Vagina (tissue), 2 donors: ENCODE data around the gene UTS2R. TPM values are rescaled to one million over a fixed set of nuclear protein-coding genes. Genes with fewer than 3 reads are reported as not detected.

Source experiments
- DNase-seq, 2 donors: peaks; one replicate each; pipeline ENCODE4 v3.0.0-alpha.2; 2017; ENCODE audit errors: extremely low spot score in 2 of 2
- H3K27ac ChIP-seq: fragments of 200-600 bp; sonication (generic); one replicate; pipeline ENCODE4 v1.5.1; 2019
- H3K27me3 ChIP-seq: fragments of 200-600 bp; sonication (generic); one replicate; pipeline ENCODE4 v1.5.1; 2019
- H3K36me3 ChIP-seq, 2 donors: fragments of 200-600 bp; sonication (generic); one replicate each; pipeline ENCODE4 v1.5.1; 2017 to 2019
- H3K4me1 ChIP-seq: fragments of 200-600 bp; sonication (generic); one replicate; pipeline ENCODE4 v1.5.1; 2019
- H3K4me3 ChIP-seq, 2 donors: fragments of 200-600 bp; sonication (generic); 1 replicate in 1 of 2; 2 replicates in 1 of 2; pipeline ENCODE4 v1.5.1; 2016 to 2019
- H3K9me3 ChIP-seq: fragments of 200-600 bp; sonication (generic); one replicate; pipeline ENCODE4 v1.5.1; 2019
- CTCF ChIP-seq, 3 experiments: fragments of 450-650 bp in 2 of 3; fragments of 200-600 bp in 1 of 3; sonication (generic) in 1 of 3; IDR thresholded peaks; one replicate each; pipeline ENCODE4 v1.5.1; 2017 to 2019; ENCODE audit warnings: antibody characterized with exemption in 3 of 3, mild to moderate bottlenecking in 2 of 3, moderate library complexity in 2 of 3
- POLR2A ChIP-seq, 2 donors: fragments of 450-650 bp; IDR thresholded peaks; one replicate each; pipeline ENCODE4 v1.6.1; 2017; ENCODE audit warnings: antibody characterized with exemption in 2 of 2, mild to moderate bottlenecking in 2 of 2, moderate library complexity in 2 of 2
- POLR2AphosphoS5 ChIP-seq, 2 donors: sonication (generic); formaldehyde crosslinking; IDR thresholded peaks; one replicate each; pipeline ENCODE4 v1.9.0; 2017; ENCODE audit warnings: antibody characterized with exemption in 2 of 2, mild to moderate bottlenecking in 2 of 2, low read depth in 1 of 2; ENCODE audit not compliant: insufficient read depth in 1 of 2
- intact Hi-C: fragments of 100-400 bp; cut with DNase I; formaldehyde crosslinking; loops from one replicate; pipeline ENCODE4 v1.15.1; 2023
- total RNA-seq: library from RNA; depleted of rRNA; stranded (reverse); fragments of >200 nt; gene quantifications from one replicate; pipeline ENCODE4 v1.2.3, GENCODE V29; 2016

The UTS2R gene
- total RNA-seq, 1 donor from 2014 or later, result not detected

- TF ChIP-seq POLR2AphosphoS5 (IDR thresholded peaks at IDR 0.05; ENCODE audit: insufficient read depth in 1 of 2, low read depth in 1 of 2) (no peak), CTCF (IDR thresholded peaks at IDR 0.05) (no peak), POLR2A (IDR thresholded peaks at IDR 0.05) (no peak)
- Histone ChIP-seq H3K27ac (no peak overlapping the region), H3K4me1 (peaks cover 21% of the 10 kb centered on the region), H3K27me3 (no peaks in the 10 kb centered on the region), H3K9me3 (no peaks in the 10 kb centered on the region), H3K36me3 (peaks cover 0 to 24% of the 10 kb centered on the region in 2 donors), H3K4me3 (no peak overlapping the region)
- DNase-seq, result no peak
- intact Hi-C loops, result no loop called here
These were observed 32.4 kb downstream of the UTS2R start for GRCh38 chr17:82403662-82404660.

- intact Hi-C loops, result no loop called here
- no peak for DNase-seq
- H3K9me3 ChIP-seq, result no peaks in the 10 kb centered on the region
- H3K4me1 ChIP-seq, result peaks cover 10% of the 10 kb centered on the region
- no peak overlapping the region for H3K27ac ChIP-seq
- H3K27me3 ChIP-seq, result no peaks in the 10 kb centered on the region
- TF ChIP-seq CTCF (IDR thresholded peaks at IDR 0.05), result no peak
- TF ChIP-seq POLR2AphosphoS5 (IDR thresholded peaks at IDR 0.05; ENCODE audit: insufficient read depth in 1 of 2, low read depth in 1 of 2), result no peak
- no peak overlapping the region for H3K4me3 ChIP-seq
- peaks cover 0 to 24% of the 10 kb centered on the region in 2 donors for H3K36me3 ChIP-seq
These were observed 33.5 kb downstream of the UTS2R start for GRCh38 chr17:82405051-82405450.

- DNase-seq, result no peak
- Histone ChIP-seq H3K27me3 (no peaks in the 10 kb centered on the region), H3K36me3 (peaks cover 0 to 24% of the 10 kb centered on the region in 2 donors), H3K9me3 (no peaks in the 10 kb centered on the region), H3K4me3 (no peak overlapping the region), H3K4me1 (no peaks in the 10 kb centered on the region), H3K27ac (no peak overlapping the region)
- no peak for TF ChIP-seq CTCF (IDR thresholded peaks at IDR 0.05)
- no peak for TF ChIP-seq POLR2A (IDR thresholded peaks at IDR 0.05)
- intact Hi-C loops, result no loop called here
These were observed 34.6 kb downstream of the UTS2R start for GRCh38 chr17:82406131-82406671.

- Histone ChIP-seq H3K27ac (no peak overlapping the region), H3K4me1 (no peaks in the 10 kb centered on the region), H3K36me3 (peaks cover 0 to 24% of the 10 kb centered on the region in 2 donors), H3K27me3 (no peaks in the 10 kb centered on the region), H3K9me3 (no peaks in the 10 kb centered on the region), H3K4me3 (no peak overlapping the region)
- intact Hi-C loops, result no loop called here
- no peak for TF ChIP-seq POLR2AphosphoS5 (IDR thresholded peaks at IDR 0.05; ENCODE audit: insufficient read depth in 1 of 2, low read depth in 1 of 2)
- no peak for TF ChIP-seq POLR2A (IDR thresholded peaks at IDR 0.05)
- no peak for TF ChIP-seq CTCF (IDR thresholded peaks at IDR 0.05)
- no peak for DNase-seq
These were observed 35.7 kb downstream of the UTS2R start for GRCh38 chr17:82407255-82407654.
